Endothelial cell (in vitro differentiated cells): ENCODE results near the gene CGNL1. TPM values are rescaled to one million over a fixed set of nuclear protein-coding genes. Genes with fewer than 3 reads are reported as not detected.
A peak's percentile ranks its signal among the peaks of the same experiment; 100 is the strongest.

ENCODE experiments used
- DNase-seq: peaks from one replicate; pipeline ENCODE4 v3.0.0; 2021; ENCODE audit warnings: low spot score
- H3K27ac Mint-ChIP-seq: one replicate; pipeline ENCODE4 v1.8.0; 2021; ENCODE audit warnings: mixed read lengths, inconsistent platforms; ENCODE audit not compliant: unreplicated experiment
- H3K27me3 Mint-ChIP-seq: one replicate; pipeline ENCODE4 v1.8.0; 2021; ENCODE audit warnings: mild to moderate bottlenecking, moderate library complexity, mixed read lengths, inconsistent platforms; ENCODE audit not compliant: unreplicated experiment
- H3K36me3 Mint-ChIP-seq: one replicate; pipeline ENCODE4 v1.8.0; 2021; ENCODE audit warnings: mild to moderate bottlenecking, low read depth, mixed read lengths, inconsistent platforms; ENCODE audit not compliant: unreplicated experiment
- H3K4me1 Mint-ChIP-seq: one replicate; pipeline ENCODE4 v1.8.0; 2021; ENCODE audit warnings: mild to moderate bottlenecking, mixed read lengths, inconsistent platforms; ENCODE audit not compliant: unreplicated experiment
- H3K4me3 Mint-ChIP-seq: one replicate; pipeline ENCODE4 v1.8.0; 2021; ENCODE audit warnings: mild to moderate bottlenecking, mixed read lengths, inconsistent platforms; ENCODE audit not compliant: unreplicated experiment
- H3K9me3 Mint-ChIP-seq: one replicate; pipeline ENCODE4 v1.8.0; 2021; ENCODE audit warnings: mixed read lengths, inconsistent platforms; ENCODE audit not compliant: unreplicated experiment
- CTCF ChIP-seq: fragments of 200-600 bp; sonication (generic); IDR thresholded peaks from one replicate; pipeline ENCODE4 v1.5.0; 2021; ENCODE audit warnings: antibody characterized with exemption; ENCODE audit not compliant: unreplicated experiment
- long read RNA-seq: library from polyadenylated mRNA; unstranded; transcript quantifications from one replicate; pipeline ENCODE4 v2.0.0, GENCODE V29; 2020; ENCODE audit not compliant: unreplicated experiment
- total RNA-seq: library from RNA; stranded (reverse); fragmentation: NEBNext Ultra II Directional; extraction: Animal tissue kit (Norgen Biotek cat#: 25700); gene quantifications from one replicate; pipeline ENCODE4 v1.2.1, GENCODE V29; 2021; ENCODE audit not compliant: unreplicated experiment

CGNL1 gene, protein sequence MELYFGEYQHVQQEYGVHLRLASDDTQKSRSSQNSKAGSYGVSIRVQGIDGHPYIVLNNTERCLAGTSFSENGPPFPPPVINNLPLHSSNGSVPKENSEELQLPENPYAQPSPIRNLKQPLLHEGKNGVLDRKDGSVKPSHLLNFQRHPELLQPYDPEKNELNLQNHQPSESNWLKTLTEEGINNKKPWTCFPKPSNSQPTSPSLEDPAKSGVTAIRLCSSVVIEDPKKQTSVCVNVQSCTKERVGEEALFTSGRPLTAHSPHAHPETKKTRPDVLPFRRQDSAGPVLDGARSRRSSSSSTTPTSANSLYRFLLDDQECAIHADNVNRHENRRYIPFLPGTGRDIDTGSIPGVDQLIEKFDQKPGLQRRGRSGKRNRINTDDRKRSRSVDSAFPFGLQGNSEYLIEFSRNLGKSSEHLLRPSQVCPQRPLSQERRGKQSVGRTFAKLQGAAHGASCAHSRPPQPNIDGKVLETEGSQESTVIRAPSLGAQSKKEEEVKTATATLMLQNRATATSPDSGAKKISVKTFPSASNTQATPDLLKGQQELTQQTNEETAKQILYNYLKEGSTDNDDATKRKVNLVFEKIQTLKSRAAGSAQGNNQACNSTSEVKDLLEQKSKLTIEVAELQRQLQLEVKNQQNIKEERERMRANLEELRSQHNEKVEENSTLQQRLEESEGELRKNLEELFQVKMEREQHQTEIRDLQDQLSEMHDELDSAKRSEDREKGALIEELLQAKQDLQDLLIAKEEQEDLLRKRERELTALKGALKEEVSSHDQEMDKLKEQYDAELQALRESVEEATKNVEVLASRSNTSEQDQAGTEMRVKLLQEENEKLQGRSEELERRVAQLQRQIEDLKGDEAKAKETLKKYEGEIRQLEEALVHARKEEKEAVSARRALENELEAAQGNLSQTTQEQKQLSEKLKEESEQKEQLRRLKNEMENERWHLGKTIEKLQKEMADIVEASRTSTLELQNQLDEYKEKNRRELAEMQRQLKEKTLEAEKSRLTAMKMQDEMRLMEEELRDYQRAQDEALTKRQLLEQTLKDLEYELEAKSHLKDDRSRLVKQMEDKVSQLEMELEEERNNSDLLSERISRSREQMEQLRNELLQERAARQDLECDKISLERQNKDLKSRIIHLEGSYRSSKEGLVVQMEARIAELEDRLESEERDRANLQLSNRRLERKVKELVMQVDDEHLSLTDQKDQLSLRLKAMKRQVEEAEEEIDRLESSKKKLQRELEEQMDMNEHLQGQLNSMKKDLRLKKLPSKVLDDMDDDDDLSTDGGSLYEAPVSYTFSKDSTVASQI
- total RNA-seq = 238 TPM
- long read RNA-seq, full-length matches to known transcripts = 1 of 35 reads
- long read RNA-seq, partial matches to known transcripts = 14 of 35 reads
- long read RNA-seq, other reads (novel, unspliced or antisense) = 20 of 35 reads

- no peaks in the 10 kb centered on the region for H3K9me3 Mint-ChIP-seq
Measured at GRCh38 chr15:57375827-57376695, at the start of gene CGNL1. Gene CGNL1 (plus strand): TSS chr15:57376505. CDS start chr15:57438000, 61,495 bp downstream.

GRCh38 chr15:57327985-57328471, 48.3 kb upstream of the CGNL1 start:
- no peak for DNase-seq
- no peaks in the 10 kb centered on the region for H3K9me3 Mint-ChIP-seq
- H3K4me3 Mint-ChIP-seq = no peak overlapping the region
- H3K36me3 Mint-ChIP-seq = peaks cover 4% of the 10 kb centered on the region
- no peak for TF ChIP-seq CTCF
- H3K27me3 Mint-ChIP-seq = peaks cover 5% of the 10 kb centered on the region
- no peak overlapping the region for H3K27ac Mint-ChIP-seq
- peaks cover 40% of the 10 kb centered on the region for H3K4me1 Mint-ChIP-seq

More at GRCh38 chr15:57375827-57376695, at the start of gene CGNL1:
- Mint-ChIP-seq H3K36me3 (peaks cover 27% of the 10 kb centered on the region), H3K4me3 (peak within 1 kb of the TSS; percentile 96), H3K4me1 (peaks cover 51% of the 10 kb centered on the region), H3K27me3 (peaks cover 5% of the 10 kb centered on the region), H3K27ac (peak within 1 kb of the TSS; percentile 82)
- TF ChIP-seq CTCF = no peak
- DNase-seq = peak; percentile 62

DNA sequence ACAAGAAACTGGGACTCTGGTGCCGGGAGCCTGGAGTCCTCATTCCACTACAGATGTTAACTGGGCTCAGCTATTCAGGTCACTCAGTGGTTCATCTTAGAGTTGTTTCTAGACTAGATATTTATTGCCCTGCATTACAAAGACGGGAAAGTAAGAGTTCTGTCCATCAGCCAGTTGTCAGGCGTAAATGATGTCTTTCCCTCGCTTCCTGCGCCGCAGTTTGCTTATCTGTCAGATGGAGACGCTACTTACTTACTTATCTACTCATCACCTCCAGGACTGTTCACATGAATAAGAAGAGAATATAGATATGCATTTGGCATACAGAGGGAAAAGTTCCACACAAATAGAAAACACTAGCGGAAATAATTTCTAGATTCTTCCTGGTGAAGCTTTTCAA, 47.8 kb upstream of the CGNL1 start:
- Mint-ChIP-seq H3K36me3 (peaks cover 4% of the 10 kb centered on the region), H3K4me3 (no peak overlapping the region), H3K9me3 (no peaks in the 10 kb centered on the region), H3K27me3 (peaks cover 5% of the 10 kb centered on the region), H3K4me1 (peaks cover 37% of the 10 kb centered on the region), H3K27ac (peak overlapping the region; percentile 52)
- no peak for DNase-seq
- no peak for TF ChIP-seq CTCF

GRCh38 chr15:57328897-57329296, 47.4 kb upstream of the CGNL1 start:
- Mint-ChIP-seq H3K27ac (no peak overlapping the region), H3K36me3 (peaks cover 4% of the 10 kb centered on the region), H3K4me1 (peaks cover 35% of the 10 kb centered on the region), H3K4me3 (no peak overlapping the region), H3K27me3 (peaks cover 5% of the 10 kb centered on the region), H3K9me3 (no peaks in the 10 kb centered on the region)
- no peak for DNase-seq
- no peak for TF ChIP-seq CTCF
